Measurements from ENCODE around the gene USP36. TPM values are rescaled to one million over a fixed set of nuclear protein-coding genes. Genes with fewer than 3 reads are reported as not detected.
"Not testable (repeated sequence)": the region's sequence is repeated elsewhere in the genome, so short reads cannot be mapped to it uniquely, and the experiment has no call there.

USP36 gene
- total RNA-seq, 1 donor from 2014 or later: 54.1 TPM

DNA sequence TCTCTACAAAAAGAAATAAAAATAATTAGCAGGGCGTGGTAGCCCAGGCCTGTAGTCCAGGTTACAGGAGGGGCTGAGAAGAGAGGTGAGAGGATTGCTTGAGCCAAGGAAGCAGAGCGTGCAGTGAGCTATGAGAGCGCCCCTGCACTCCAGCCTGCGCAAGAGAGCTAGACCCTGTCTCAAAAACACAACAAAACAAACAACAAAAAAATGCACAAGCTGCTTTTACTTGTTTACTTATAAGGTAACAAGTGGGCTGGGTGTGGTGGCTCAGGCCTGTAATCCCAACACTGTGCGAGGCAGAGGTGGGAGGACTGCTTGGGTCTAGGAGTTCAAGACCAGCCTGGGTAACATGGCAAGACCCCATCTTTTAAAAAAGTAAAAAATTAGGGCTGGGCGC lies 60.3 kb downstream of the USP36 start:
- no peak for TF ChIP-seq CTCF (IDR thresholded peaks at IDR 0.05; ENCODE audit: unreplicated experiment)
- Mint-ChIP-seq H3K27me3 (no peaks in the 10 kb centered on the region), H3K36me3 (ENCODE audit: insufficient read depth) (no peaks in the 10 kb centered on the region), H3K4me3 (ENCODE audit: low read depth) (peak overlapping the region; percentile 68), H3K4me1 (ENCODE audit: low read depth) (peaks cover 22% of the 10 kb centered on the region), H3K9me3 (ENCODE audit: low read depth) (no peaks in the 10 kb centered on the region), H3K27ac (peak overlapping the region; percentile 82)
- no peak for DNase-seq (ENCODE audit: low spot score, unreplicated experiment)

GRCh38 chr17:78779850-78780249 lies 60.8 kb downstream of the USP36 start:
- Mint-ChIP-seq H3K4me3 (ENCODE audit: low read depth) (peak overlapping the region; percentile 68), H3K27me3 (no peaks in the 10 kb centered on the region), H3K9me3 (ENCODE audit: low read depth) (no peaks in the 10 kb centered on the region), H3K36me3 (ENCODE audit: insufficient read depth) (no peaks in the 10 kb centered on the region), H3K4me1 (ENCODE audit: low read depth) (peaks cover 23% of the 10 kb centered on the region), H3K27ac (peak overlapping the region; percentile 91)
- no peak for DNase-seq (ENCODE audit: low spot score, unreplicated experiment)
- TF ChIP-seq CTCF (IDR thresholded peaks at IDR 0.05; ENCODE audit: unreplicated experiment): no peak

- H3K36me3 Mint-ChIP-seq (ENCODE audit: insufficient read depth); H3K27ac Mint-ChIP-seq; DNase-seq (ENCODE audit: low spot score, unreplicated experiment); H3K9me3 Mint-ChIP-seq (ENCODE audit: low read depth); H3K27me3 Mint-ChIP-seq: not testable (repeated sequence)
- Mint-ChIP-seq H3K4me1 (ENCODE audit: low read depth) (peaks cover 27% of the 10 kb centered on the region), H3K4me3 (ENCODE audit: low read depth) (peak overlapping the region; percentile 14)
Measured at GRCh38 chr17:78779286-78779651, 61.3 kb downstream of the USP36 start.

DNA sequence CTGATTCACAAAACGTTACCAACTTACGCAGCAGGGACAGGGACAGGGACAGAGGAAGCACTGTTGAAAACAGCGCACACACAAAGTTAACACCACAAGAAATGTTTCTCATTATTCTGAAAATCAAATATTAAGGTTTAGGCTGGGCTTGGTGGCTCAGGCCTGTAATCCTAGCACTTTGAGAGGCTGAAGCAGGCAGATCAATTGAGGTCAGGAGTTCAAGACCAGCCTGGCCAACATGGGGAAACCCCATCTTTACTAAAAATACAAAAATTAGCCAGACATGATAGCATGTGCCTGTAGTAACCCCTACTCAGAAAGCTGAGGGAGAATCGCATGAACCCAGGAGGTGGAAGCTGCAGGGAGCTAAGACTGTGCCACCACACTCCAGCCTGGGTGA lies 62.7 kb downstream of the USP36 start:
- H3K27ac Mint-ChIP-seq: no peak overlapping the region
- H3K27me3 Mint-ChIP-seq: no peaks in the 10 kb centered on the region
- H3K36me3 Mint-ChIP-seq (ENCODE audit: insufficient read depth): no peaks in the 10 kb centered on the region
- H3K9me3 Mint-ChIP-seq (ENCODE audit: low read depth): no peaks in the 10 kb centered on the region
- peaks cover 21% of the 10 kb centered on the region for H3K4me1 Mint-ChIP-seq (ENCODE audit: low read depth)
- no peak for TF ChIP-seq CTCF (IDR thresholded peaks at IDR 0.05; ENCODE audit: unreplicated experiment)
- H3K4me3 Mint-ChIP-seq (ENCODE audit: low read depth): no peak overlapping the region
- DNase-seq (ENCODE audit: low spot score, unreplicated experiment): no peak

GRCh38 chr17:78774956-78775571 lies 65.5 kb downstream of the USP36 start:
- Mint-ChIP-seq H3K27me3 (no peaks in the 10 kb centered on the region), H3K4me1 (ENCODE audit: low read depth) (peaks cover 13% of the 10 kb centered on the region), H3K4me3 (ENCODE audit: low read depth) (no peak overlapping the region), H3K36me3 (ENCODE audit: insufficient read depth) (no peaks in the 10 kb centered on the region), H3K27ac (no peak overlapping the region), H3K9me3 (ENCODE audit: low read depth) (no peaks in the 10 kb centered on the region)
- no peak for DNase-seq (ENCODE audit: low spot score, unreplicated experiment)
- TF ChIP-seq CTCF (IDR thresholded peaks at IDR 0.05; ENCODE audit: unreplicated experiment): no peak

DNA sequence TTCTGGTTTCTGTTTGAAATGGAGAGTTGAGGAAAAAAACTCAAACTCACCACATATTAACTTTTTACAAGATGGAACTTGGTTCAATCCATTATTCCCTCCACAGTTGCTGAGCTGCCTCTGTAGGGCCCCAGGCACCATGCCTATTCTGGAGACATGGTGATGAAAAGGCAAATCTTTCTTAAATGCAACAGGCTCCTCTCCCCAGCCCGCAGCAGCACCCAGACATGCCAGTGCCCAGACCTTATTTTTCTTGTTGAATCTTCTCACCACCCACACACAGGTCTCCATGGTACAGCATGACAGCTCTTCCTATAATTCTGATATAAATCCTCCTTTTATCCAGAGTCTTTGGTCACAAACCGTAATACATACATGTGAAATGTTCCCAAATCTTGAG lies 66.2 kb downstream of the USP36 start:
- Mint-ChIP-seq H3K27me3 (no peaks in the 10 kb centered on the region), H3K9me3 (ENCODE audit: low read depth) (no peaks in the 10 kb centered on the region), H3K4me3 (ENCODE audit: low read depth) (no peak overlapping the region), H3K27ac (no peak overlapping the region), H3K36me3 (ENCODE audit: insufficient read depth) (no peaks in the 10 kb centered on the region), H3K4me1 (ENCODE audit: low read depth) (peaks cover 7% of the 10 kb centered on the region)
- no peak for DNase-seq (ENCODE audit: low spot score, unreplicated experiment)
- TF ChIP-seq CTCF (IDR thresholded peaks at IDR 0.05; ENCODE audit: unreplicated experiment): no peak
